ENCODE results near the gene DOCK1.

DOCK1 gene

GRCh38 chr10:127013211-127013656 is 108.0 kb downstream of the DOCK1 start:
- DNase-seq = no peak

DNA sequence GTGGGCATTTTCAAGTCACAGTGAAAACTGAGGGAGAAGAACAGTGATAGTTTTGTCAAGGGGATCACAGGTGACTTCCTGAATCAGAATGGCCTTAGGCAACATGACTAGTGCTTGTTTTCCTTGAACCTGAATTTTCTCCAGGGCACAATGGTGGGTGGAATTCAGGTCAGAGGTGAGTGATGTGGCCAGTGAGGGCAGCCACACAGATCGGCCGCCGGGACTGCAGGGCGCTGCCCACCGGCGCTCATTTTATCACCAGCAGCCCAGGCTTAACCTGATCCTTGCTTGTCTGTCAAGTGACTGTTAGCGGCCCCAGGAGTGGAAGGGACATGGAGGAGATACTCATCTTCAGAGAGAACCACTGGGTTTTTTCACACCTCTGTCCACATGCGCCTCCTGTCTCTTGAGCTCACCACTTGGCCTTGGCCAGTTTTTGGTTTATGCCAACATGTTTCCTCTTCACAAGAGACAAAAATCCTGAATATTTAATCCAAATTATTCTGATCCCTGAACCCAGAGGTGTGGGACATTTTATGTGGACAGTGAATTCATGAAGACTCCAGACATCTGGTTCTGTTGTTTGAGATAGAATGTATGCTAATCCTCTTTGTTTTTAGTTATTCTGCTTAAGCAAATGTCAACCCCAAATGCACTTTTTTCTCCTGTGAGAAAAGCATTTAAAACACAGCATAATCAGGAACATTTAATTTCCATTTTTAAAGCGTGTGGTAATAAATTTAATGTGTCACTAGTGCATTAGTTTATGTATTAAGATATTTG is 108.7 kb downstream of the DOCK1 start:
- DNase-seq = no peak

- DNase-seq = no peak
Measured at GRCh38 chr10:127014671-127015070, 109.4 kb downstream of the DOCK1 start.

- DNase-seq = no peak
Measured at GRCh38 chr10:127015373-127015772, 110.1 kb downstream of the DOCK1 start.

GRCh38 chr10:127016331-127016730 is 111.1 kb downstream of the DOCK1 start:
- no peak for DNase-seq

- no peak for DNase-seq
Measured at GRCh38 chr10:127017541-127018297, 112.5 kb downstream of the DOCK1 start.

- no peak for DNase-seq
Measured at GRCh38 chr10:127018298-127018650, 113.0 kb downstream of the DOCK1 start.

GRCh38 chr10:127018766-127019165 is 113.5 kb downstream of the DOCK1 start:
- DNase-seq = no peak

GRCh38 chr10:127020260-127020659 is 115.0 kb downstream of the DOCK1 start:
- DNase-seq = no peak

- no peak for DNase-seq
Measured at GRCh38 chr10:127021801-127022200, 116.6 kb downstream of the DOCK1 start.

DNA sequence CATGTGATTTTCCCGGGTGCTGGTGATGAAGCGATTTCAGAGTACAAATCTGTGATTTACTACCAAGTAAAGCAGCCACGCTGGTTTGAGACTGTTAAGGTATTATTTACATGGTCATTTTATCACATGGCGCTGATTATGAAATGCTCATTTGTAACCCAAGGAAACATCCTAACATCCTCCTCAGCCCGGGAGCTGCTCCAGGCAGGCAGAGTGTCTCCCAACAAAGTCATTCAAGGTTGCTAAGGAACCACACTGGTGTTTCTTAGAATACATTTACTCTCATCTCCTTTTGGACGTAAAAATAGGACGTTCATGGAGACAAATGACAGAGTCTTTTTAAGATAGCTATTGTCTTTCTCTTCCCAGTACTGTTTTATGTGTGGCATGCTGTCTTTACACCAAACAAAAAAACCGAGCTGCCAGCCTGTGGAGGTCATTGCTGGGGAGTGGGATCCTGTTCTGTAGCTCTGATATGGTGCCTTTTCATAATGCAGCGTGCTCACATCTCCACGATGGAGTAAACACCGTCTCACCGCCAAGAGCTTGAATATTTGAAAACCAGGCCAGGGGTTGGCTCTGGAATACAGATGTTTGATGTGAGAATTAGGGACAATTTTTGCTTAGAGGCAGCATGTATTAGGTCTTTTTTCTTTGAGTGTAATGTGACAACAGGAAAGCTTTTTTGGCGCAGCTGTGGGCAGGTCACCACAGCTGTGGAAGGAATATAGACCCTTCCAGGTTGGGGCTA is 119.6 kb downstream of the DOCK1 start:
- no peak for DNase-seq

- no peak for DNase-seq
Measured at GRCh38 chr10:127027786-127028185, 122.6 kb downstream of the DOCK1 start.

- no peak for DNase-seq
Measured at GRCh38 chr10:127028556-127028955, 123.3 kb downstream of the DOCK1 start.

DNA sequence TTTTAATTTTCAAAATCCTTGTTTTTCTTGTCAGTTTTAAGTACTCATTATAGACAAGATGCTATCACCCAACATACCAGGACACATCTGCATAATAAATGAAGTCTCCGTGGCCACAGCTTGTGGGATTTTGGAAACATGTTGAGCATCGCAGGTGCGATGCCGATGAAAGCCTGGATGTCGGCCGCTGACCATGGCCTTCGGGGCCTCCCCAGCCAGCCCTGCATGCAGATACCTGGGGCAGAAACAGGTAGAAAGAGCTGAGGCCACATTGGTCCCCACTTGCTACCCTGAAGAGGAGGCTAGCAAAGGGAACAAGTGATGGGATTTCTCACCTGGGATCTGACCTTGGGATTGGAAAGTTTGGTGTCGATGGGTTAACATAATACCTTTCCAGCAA is 123.8 kb downstream of the DOCK1 start:
- no peak for DNase-seq

GRCh38 chr10:127033216-127034033 is 128.2 kb downstream of the DOCK1 start:
- no peak for DNase-seq

DNA sequence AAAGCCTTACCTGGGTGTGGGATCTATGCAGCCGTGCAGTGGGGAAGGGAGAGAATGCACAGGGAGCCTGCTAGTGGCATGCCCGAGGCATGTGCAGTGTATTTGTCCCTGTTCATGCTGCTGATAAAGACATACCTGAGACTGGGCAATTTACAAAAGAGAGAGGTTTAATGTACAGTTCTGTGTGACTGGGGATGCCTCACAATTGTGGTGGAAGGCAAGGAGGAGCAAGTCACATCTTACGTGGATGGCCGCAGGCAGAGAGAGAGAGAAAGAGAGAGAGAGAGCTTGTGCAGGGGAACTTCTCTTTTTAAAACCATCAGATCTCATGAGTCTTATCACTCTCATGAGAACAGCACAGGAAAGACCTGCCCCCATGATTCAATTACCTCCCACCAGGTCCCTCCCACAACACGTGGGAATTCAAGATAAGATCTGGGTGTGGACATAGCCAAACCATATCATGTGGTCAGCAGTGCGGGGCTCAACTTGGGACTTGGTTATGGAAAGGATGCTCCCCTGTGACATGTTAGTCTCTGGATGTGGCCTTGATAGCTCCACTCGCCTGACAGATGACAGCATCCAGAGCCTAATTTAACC is 128.9 kb downstream of the DOCK1 start:
- DNase-seq = no peak

- DNase-seq = no peak
Measured at GRCh38 chr10:127034790-127035189, 129.6 kb downstream of the DOCK1 start.

DNA sequence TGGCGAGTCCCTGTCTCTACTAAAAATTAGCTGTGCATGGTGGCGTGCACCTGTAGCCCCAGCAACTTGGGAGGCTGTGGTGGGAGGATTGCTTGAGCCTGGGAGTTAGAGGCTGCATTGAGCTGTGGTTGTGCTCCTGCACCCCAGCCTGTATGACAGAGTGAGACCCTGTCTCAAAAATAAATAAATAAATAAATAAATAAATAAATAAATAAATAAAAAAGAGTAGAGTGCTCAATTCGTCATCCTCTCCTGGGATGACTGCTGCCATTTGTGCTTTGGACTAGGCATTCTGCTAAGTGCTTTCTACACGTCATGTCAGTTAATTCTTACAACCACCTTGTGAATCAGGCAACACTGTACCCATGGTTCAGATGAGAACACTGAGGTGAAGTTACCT is 130.6 kb downstream of the DOCK1 start:
- no peak for DNase-seq

DNA sequence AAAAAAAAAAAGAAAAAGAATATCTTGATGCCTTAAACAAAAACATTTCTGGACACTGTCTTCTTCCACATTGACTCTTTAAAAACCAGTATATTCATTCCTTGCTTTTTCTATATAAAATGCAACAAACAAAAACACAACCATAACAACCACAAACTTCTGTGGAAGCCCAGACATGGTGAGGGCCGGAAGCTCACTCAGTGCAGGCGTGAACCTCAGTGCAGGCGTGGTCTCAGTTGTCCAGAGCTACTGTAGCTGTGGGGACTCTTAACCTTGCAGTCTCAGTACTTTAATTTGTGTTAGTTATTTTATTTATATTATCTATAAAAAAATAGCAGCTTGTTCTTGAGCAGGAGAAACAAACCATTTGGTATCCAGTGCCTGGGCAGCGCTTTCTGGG is 131.8 kb downstream of the DOCK1 start:
- no peak for DNase-seq

GRCh38 chr10:127039435-127039834 is 134.2 kb downstream of the DOCK1 start:
- DNase-seq = no peak

- no peak for DNase-seq
Measured at GRCh38 chr10:127040756-127041155, 135.5 kb downstream of the DOCK1 start.

GRCh38 chr10:127041552-127041951 is 136.3 kb downstream of the DOCK1 start:
- DNase-seq = no peak

All from activated CD4-positive, CD25-positive, alpha-beta regulatory T cell treated with anti-CD3 and anti-CD28 coated beads, Interleukin-2, amount 50 U/mL, for 72 hours (primary cell).